Adrenal gland (tissue), 5 donors: Measurements from ENCODE around the gene SIL1.

Source experiments
- CTCF ChIP-seq, 6 experiments: fragments of 450-650 bp in 4 of 6; fragments of 200-600 bp in 2 of 6; sonication (generic) in 1 of 6; IDR thresholded peaks; 1 replicate in 5 of 6; 2 replicates in 1 of 6; pipeline versions ENCODE4 v1.5.1 to v1.8.0; 2016 to 2021; ENCODE audit warnings: antibody characterized with exemption in 6 of 6, mild to moderate bottlenecking in 2 of 6, moderate library complexity in 1 of 6
- POLR2A ChIP-seq, 2 donors: fragments of 450-650 bp; IDR thresholded peaks; one replicate each; pipeline ENCODE4 v1.6.1; 2017; ENCODE audit warnings: antibody characterized with exemption in 2 of 2, mild to moderate bottlenecking in 2 of 2, moderate library complexity in 1 of 2
- donor health status: DM: no; HTN: no; CAD: no.

GRCh38 chr5:139124774-139125520 lies 73.2 kb downstream of the SIL1 start:
- TF ChIP-seq POLR2A (IDR thresholded peaks at IDR 0.05) (no peak), CTCF (IDR thresholded peaks at IDR 0.05) (no peak)
